HG03103 (cell line): ENCODE measurements around the gene UBE3D.

Source experiments
- ATAC-seq: cut with Tn5 transposase; IDR thresholded peaks from one replicate; pipeline ENCODE4 v1.9.1; 2021; ENCODE audit warnings: low read depth; ENCODE audit not compliant: unreplicated experiment

UBE3D gene

GRCh38 chr6:83065511-83066192 lies at the start of gene UBE3D:
UBE3D (minus strand) TSS chr6:83065841; CDS start chr6:83065718, 123 bp downstream.
- ATAC-seq: peak; percentile 49

GRCh38 chr6:83114164-83114563 lies 48.5 kb upstream of the UBE3D start:
- ATAC-seq: no peak

- ATAC-seq: no peak
Observed at GRCh38 chr6:83113258-83113657, 47.6 kb upstream of the UBE3D start.

GRCh38 chr6:83108378-83108777 lies 42.7 kb upstream of the UBE3D start:
- ATAC-seq: no peak

- no peak for ATAC-seq
Observed at GRCh38 chr6:83098589-83098988, 32.9 kb upstream of the UBE3D start.

GRCh38 chr6:83097675-83098074 lies 32.0 kb upstream of the UBE3D start:
- no peak for ATAC-seq

GRCh38 chr6:83097204-83097603 lies 31.6 kb upstream of the UBE3D start:
- ATAC-seq: no peak

GRCh38 chr6:83096791-83097190 lies 31.1 kb upstream of the UBE3D start:
- ATAC-seq: no peak

- no peak for ATAC-seq
Observed at GRCh38 chr6:83092756-83093399, 27.2 kb upstream of the UBE3D start.

- ATAC-seq: peak; percentile 98
Observed at GRCh38 chr6:83086751-83087150, 21.1 kb upstream of the UBE3D start.

- ATAC-seq: no peak
Observed at GRCh38 chr6:83083476-83083875, 17.8 kb upstream of the UBE3D start.

- no peak for ATAC-seq
Observed at GRCh38 chr6:83073615-83074014, 8.0 kb upstream of the UBE3D start.

- no peak for ATAC-seq
Observed at GRCh38 chr6:83072726-83073125, 7.1 kb upstream of the UBE3D start.

- no peak for ATAC-seq
Observed at GRCh38 chr6:83071707-83072106, 6.1 kb upstream of the UBE3D start.

- ATAC-seq: peak; percentile 49
Observed at GRCh38 chr6:83071023-83071422, 5.4 kb upstream of the UBE3D start.

GRCh38 chr6:83069633-83070032 lies 4.0 kb upstream of the UBE3D start:
- ATAC-seq: no peak

- ATAC-seq: no peak
Observed at GRCh38 chr6:83068616-83069015, 3.0 kb upstream of the UBE3D start.

GRCh38 chr6:83067448-83068439 lies 2.1 kb upstream of the UBE3D start, which contains the start of gene DOP1A:
DOP1A (plus strand) TSS chr6:83067671; CDS start chr6:83096978, 29,307 bp downstream.
- ATAC-seq: peak; percentile 76

GRCh38 chr6:83062225-83062624 lies 3.4 kb downstream of the UBE3D start:
- ATAC-seq: no peak

GRCh38 chr6:83061190-83061589 lies 4.5 kb downstream of the UBE3D start:
- ATAC-seq: no peak

- peak; percentile 69 for ATAC-seq
Observed at GRCh38 chr6:83057705-83058321, 7.8 kb downstream of the UBE3D start.
